ENCODE results near the gene LRFN3. TPM values are rescaled to one million over a fixed set of nuclear protein-coding genes. Genes with fewer than 3 reads are reported as not detected.

Gene LRFN3
- total and polyA plus RNA-seq, 10 of the 15 experiments (the other 5 are each of a cell fraction or from before 2014, with no cell fraction given) = 0.02 to 7.3 (median 2.0) TPM; not detected in 1

- Histone ChIP-seq H3K4me2 (ENCODE audit: control insufficient read depth, insufficient read depth) (no peak overlapping the region), H3K9ac (ENCODE audit: control insufficient read depth, insufficient read depth, low read length) (no peak overlapping the region), H3K9me3 (replicated peaks; ENCODE audit: control insufficient read depth, insufficient read depth, low read length) (no peaks in the 10 kb centered on the region), H2AFZ (ENCODE audit: control insufficient read depth, low read depth, low read length) (no peak overlapping the region), H3K36me3 (ENCODE audit: control insufficient read depth in 2 of 2, insufficient read depth in 2 of 2, low read length in 1 of 2) (no peaks in the 10 kb centered on the region), H3K27ac (ENCODE audit: control insufficient read depth, insufficient read depth) (no peak overlapping the region), H4K20me1 (ENCODE audit: control insufficient read depth, insufficient read depth) (no peaks in the 10 kb centered on the region), H3K4me1 (ENCODE audit: control insufficient read depth, insufficient read depth, low read length) (no peaks in the 10 kb centered on the region), H3K79me2 (ENCODE audit: control insufficient read depth, insufficient read depth, low read length) (no peaks in the 10 kb centered on the region), H3K4me3 (no peak overlapping the region), H3K27me3 (replicated peaks in 1 of 2; ENCODE audit: control insufficient read depth in 2 of 2, insufficient read depth in 2 of 2, low read length in 1 of 2) (no peaks in the 10 kb centered on the region)
- SMC1A ChIA-PET (ENCODE audit: uncharacterized antibody, unreplicated experiment) = no interaction called here
- CTCF ChIA-PET = interaction anchor here (1.5 kb wide), 1 partner anchor 139 kb away, joined by 3 read pairs; the partner anchor contains the start of genes POLR2I and TBCB
- no peak for DNase-seq (ENCODE audit: low read depth, low spot score)
- TF ChIP-seq REST (IDR thresholded peaks at IDR 0.05; ENCODE audit: low read depth, low read length) (peak; percentile 96), MXI1 (IDR thresholded peaks at IDR 0.05; ENCODE audit: low read depth, low read length) (no peak)
- FAIRE-seq = no peak
- POLR2A ChIA-PET = no interaction called here
- RAD21 ChIA-PET (ENCODE audit: unreplicated experiment) = no interaction called here
- BruUV-seq (replicated peaks) = no TSS peak
- intact Hi-C loops (cut with micrococcal nuclease; ENCODE audit: unreplicated experiment) (no loop called here), in situ Hi-C loops (cut with MboI) (no loop called here)
- 16% methylated on average over 5 of the region's 5 CpGs for WGBS (ENCODE audit: insufficient coverage, insufficient replicate concordance, low lambda C conversion rate, missing lambda C conversion rate)
- no peak for ATAC-seq
Observed at GRCh38 chr19:35975608-35976214, 39.5 kb downstream of the LRFN3 start.

Measured in GM12878 (cell line).